ENCODE results near the gene EXOSC5.

EXOSC5 gene

DNA sequence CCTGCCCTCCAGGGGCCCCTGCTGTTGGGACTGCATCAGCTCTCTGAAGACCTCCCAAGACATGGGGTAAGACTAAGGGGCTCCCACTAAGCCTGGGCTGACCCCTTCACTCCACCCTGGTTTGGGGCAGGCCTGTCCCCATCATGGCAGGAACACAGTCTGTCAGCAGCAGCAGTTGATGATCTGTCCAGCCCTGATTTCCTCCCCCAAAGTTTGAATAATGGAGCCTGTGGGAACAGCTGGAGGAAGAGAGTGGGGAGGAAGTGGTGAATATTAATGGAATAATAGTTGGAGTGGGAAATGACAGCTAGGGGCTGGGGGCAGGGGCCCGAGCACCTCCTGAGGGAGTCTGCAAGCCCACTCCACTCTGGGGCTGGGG lies 31.3 kb upstream of the EXOSC5 start:
- DNase-seq (ENCODE audit: low read depth, low spot score) = no peak
- peak overlapping the region; percentile 49 for H3K4me3 ChIP-seq
- peak overlapping the region; percentile 15; the same call in 1 of the 2 replicates for H3K27ac ChIP-seq
- TF ChIP-seq POLR2AphosphoS5 (IDR thresholded peaks at IDR 0.05; ENCODE audit: borderline replicate concordance, low read depth, low read length) (no peak), FOXP2 (optimal IDR thresholded peaks at IDR 0.05; ENCODE audit: control extremely low read depth, extremely low read length, insufficient read depth) (no peak), EZH2 (IDR thresholded peaks at IDR 0.05) (no peak)
- H3K9ac ChIP-seq (ENCODE audit: insufficient read length) = no peak overlapping the region
- no peaks in the 10 kb centered on the region for H3K9me3 ChIP-seq (ENCODE audit: low read depth, low read length)
- H3K36me3 ChIP-seq (ENCODE audit: insufficient read depth, low read length) = peaks cover 25% of the 10 kb centered on the region; the same call in 1 of the 2 replicates

DNA sequence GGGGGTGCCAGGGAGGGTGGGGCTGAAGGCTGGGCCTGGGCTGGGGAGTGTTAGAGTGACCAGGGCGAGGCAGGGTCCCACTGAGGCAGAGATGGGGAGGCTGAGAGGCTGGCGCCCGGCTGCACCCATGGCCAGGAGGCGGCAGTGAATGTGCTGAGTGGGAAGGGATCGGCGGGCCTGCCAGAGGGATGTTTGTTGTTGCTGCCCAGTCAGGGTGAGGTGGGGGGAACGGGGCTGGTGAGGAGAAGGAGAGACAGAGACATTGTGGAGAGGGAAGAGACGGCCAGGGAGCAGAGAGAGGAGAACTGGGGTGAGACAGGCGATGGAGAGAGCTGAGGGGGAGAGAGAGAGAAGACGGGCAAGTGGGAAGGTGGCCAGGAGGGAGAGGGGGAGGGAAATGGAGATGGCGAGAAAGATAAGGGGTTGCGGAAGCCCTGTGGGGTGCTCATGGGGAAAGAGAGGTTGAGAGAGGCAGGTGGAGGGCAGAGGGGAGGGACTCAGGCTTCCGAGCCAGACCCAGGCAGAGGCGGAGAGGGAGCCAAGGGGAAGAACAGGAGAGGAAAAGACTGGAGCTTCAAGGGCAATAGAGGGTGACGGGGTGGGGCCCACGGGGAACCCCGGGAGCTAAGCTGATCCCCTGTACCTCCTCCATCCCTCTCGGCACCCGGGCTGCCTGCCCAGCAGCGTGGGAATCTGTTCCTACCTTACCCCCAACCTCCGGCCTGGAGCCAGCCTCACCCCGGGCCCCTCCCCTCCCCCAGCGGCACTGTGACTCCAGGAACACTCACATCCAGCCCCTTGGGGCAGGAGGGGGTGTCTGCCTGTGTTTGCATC lies 30.7 kb upstream of the EXOSC5 start:
- Histone ChIP-seq H3K9me3 (ENCODE audit: low read depth, low read length) (no peaks in the 10 kb centered on the region), H3K9ac (ENCODE audit: insufficient read length) (no peak overlapping the region), H3K4me3 (peak overlapping the region; percentile 49), H3K27ac (0 out of 2 replicates have a peak overlapping the region, but pooled peaks have one; percentile 15), H3K36me3 (ENCODE audit: insufficient read depth, low read length) (peaks cover 19% of the 10 kb centered on the region; the same call in 1 of the 2 replicates)
- TF ChIP-seq POLR2AphosphoS5 (IDR thresholded peaks at IDR 0.05; ENCODE audit: borderline replicate concordance, low read depth, low read length) (no peak), FOXP2 (optimal IDR thresholded peaks at IDR 0.05; ENCODE audit: control extremely low read depth, extremely low read length, insufficient read depth) (no peak), EZH2 (IDR thresholded peaks at IDR 0.05) (no peak)
- no peak for DNase-seq (ENCODE audit: low read depth, low spot score)

DNA sequence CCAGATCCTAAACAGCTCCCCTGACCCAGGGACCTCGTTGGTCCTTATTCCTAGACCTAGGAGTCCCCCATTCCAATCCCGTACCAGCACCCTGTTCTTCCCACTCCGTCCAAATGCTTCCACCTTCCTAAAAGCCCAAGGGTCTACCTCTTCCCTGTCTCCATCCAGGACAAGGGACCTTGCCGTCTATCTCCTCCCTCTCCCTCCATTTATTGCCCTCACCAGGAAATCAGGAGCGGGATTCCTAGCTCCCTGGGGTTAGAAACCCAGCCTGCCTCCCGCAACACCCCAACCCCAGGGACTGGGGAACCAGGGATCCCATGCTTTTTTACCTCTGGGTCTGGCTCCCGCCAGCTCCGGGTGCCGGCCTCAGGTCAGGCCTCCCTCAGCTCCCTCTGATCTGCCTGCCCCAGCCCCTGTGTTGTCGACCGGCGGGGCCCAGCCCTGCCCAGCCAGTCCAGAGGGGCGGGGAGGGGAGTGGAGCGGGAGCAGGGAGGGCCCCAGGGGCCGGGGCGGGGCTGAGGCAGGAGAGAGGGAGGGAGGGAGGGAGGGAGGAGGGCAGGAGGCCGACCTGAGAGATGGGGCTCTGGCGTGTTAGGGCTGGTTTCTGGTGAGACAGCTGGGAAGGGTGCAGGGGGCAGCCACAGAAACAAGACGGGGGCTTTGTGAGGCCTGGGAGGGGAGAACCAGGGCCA lies 29.9 kb upstream of the EXOSC5 start, which contains the start of gene B3GNT8:
B3GNT8 (minus strand) TSS at position 423 of the 695 bp plus-strand sequence. CDS start 596 bp downstream, outside the sequence.
- no peak within 1 kb of the TSS for H3K27ac ChIP-seq
- no peaks in the 10 kb centered on the region for H3K9me3 ChIP-seq (ENCODE audit: low read depth, low read length)
- H3K36me3 ChIP-seq (ENCODE audit: insufficient read depth, low read length) = peaks cover 11% of the 10 kb centered on the region; the same call in 1 of the 2 replicates
- TF ChIP-seq EZH2 (IDR thresholded peaks at IDR 0.05) = no peak
- 0 out of 2 replicates have a peak, but pooled peaks have one; percentile 35 for TF ChIP-seq POLR2AphosphoS5 (IDR thresholded peaks at IDR 0.05; ENCODE audit: borderline replicate concordance, low read depth, low read length)
- no peak for DNase-seq (ENCODE audit: low read depth, low spot score)
- peak within 1 kb of the TSS; percentile 49 for H3K4me3 ChIP-seq
- peak within 1 kb of the TSS; percentile 53 for H3K9ac ChIP-seq (ENCODE audit: insufficient read length)

DNA sequence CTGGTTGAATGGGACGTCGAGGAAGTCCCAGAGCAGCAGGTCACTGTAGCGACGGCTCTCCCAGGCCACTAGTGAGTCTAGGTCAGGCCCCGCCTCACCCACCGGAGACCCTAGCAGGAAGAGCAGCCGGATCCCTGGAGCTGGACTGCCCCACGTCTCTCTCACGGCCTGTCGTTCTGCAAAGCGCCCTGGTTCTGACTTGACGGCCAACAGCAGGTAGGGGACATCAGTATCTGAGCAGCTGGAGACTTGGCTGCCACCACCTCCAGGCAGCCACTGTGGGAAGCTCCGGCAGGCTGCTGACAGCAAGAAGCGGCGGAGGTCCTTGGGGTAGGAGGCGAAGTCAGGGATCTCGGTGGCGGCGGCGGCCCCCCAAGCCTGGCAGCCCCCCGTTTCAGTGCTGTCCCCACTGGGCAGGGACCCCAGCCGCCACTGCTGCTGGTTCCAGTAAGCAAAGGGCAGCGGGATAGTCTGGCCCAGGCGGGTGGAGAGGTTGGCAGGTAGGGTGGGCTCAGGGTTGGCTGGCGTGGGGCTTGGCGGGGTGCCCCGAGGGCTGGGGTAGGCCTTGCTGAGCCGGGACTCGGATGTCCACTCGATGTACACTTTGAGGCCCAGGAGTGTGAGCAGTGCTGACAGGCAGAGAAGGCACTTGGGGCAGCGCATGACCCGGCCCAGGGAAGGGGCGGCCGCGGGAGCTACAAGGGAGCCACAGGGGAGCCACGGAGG lies 29.1 kb upstream of the EXOSC5 start:
- no peak overlapping the region for H3K9ac ChIP-seq (ENCODE audit: insufficient read length)
- peaks cover 5% of the 10 kb centered on the region; the same call in 1 of the 2 replicates for H3K36me3 ChIP-seq (ENCODE audit: insufficient read depth, low read length)
- no peak overlapping the region for H3K27ac ChIP-seq
- DNase-seq (ENCODE audit: low read depth, low spot score) = no peak
- no peaks in the 10 kb centered on the region for H3K9me3 ChIP-seq (ENCODE audit: low read depth, low read length)
- no peak overlapping the region for H3K4me3 ChIP-seq
- TF ChIP-seq FOXP2 (optimal IDR thresholded peaks at IDR 0.05; ENCODE audit: control extremely low read depth, extremely low read length, insufficient read depth) = no peak
- no peak for TF ChIP-seq POLR2AphosphoS5 (IDR thresholded peaks at IDR 0.05; ENCODE audit: borderline replicate concordance, low read depth, low read length)
- no peak for TF ChIP-seq EZH2 (IDR thresholded peaks at IDR 0.05)

DNA sequence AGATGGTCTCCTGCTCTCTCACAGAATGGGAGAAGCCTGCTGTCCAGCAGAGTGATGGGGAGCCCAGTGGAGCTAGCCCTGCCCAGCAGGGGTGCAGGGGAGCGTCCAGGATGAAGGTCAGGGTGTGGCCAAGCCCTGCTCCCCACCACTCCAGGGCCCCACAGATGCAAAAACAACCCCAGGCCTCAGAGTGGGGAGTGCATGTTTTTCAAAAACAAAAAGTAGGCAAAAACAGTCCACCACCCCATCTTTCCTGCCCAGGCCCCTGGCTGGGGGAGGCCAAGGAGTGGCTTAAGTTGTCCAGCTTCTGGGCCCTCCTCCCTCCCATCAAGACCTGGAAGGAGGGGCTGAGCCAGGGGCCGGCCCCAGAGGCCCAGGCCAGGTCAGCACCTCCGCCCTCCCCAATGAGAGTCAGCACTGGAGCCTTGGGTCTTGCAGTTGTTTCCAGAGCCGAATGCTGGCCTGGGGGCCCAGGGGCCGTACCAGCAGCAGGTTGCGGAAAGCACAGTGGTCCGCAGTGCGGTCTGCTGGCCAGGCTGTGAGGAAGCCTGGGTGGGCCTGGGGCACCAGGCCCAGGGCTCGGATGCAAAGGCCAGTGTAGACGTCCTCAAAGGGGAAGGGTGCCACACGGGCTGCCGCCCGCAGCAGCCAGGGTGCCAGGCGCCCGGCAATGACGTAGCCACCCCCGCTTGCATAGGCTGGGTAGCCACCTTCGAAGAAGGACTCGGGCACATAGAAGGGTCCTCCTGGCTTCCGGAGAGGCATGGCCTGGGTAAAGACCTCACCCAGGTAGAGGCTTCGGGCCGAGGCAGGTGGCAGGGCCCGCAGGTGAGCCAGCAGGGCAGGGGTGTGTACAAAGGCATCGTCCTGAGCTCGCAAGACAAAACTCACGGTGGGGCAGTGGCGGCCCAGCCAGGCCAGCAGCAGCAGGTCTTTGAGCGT lies 28.3 kb upstream of the EXOSC5 start:
- no peaks in the 10 kb centered on the region for H3K9me3 ChIP-seq (ENCODE audit: low read depth, low read length)
- no peak overlapping the region for H3K9ac ChIP-seq (ENCODE audit: insufficient read length)
- H3K36me3 ChIP-seq (ENCODE audit: insufficient read depth, low read length) = no peaks in the 10 kb centered on the region
- DNase-seq (ENCODE audit: low read depth, low spot score) = no peak
- TF ChIP-seq POLR2AphosphoS5 (IDR thresholded peaks at IDR 0.05; ENCODE audit: borderline replicate concordance, low read depth, low read length) (no peak), EZH2 (IDR thresholded peaks at IDR 0.05) (no peak), FOXP2 (optimal IDR thresholded peaks at IDR 0.05; ENCODE audit: control extremely low read depth, extremely low read length, insufficient read depth) (no peak)
- H3K27ac ChIP-seq = no peak overlapping the region
- no peak overlapping the region for H3K4me3 ChIP-seq

DNA sequence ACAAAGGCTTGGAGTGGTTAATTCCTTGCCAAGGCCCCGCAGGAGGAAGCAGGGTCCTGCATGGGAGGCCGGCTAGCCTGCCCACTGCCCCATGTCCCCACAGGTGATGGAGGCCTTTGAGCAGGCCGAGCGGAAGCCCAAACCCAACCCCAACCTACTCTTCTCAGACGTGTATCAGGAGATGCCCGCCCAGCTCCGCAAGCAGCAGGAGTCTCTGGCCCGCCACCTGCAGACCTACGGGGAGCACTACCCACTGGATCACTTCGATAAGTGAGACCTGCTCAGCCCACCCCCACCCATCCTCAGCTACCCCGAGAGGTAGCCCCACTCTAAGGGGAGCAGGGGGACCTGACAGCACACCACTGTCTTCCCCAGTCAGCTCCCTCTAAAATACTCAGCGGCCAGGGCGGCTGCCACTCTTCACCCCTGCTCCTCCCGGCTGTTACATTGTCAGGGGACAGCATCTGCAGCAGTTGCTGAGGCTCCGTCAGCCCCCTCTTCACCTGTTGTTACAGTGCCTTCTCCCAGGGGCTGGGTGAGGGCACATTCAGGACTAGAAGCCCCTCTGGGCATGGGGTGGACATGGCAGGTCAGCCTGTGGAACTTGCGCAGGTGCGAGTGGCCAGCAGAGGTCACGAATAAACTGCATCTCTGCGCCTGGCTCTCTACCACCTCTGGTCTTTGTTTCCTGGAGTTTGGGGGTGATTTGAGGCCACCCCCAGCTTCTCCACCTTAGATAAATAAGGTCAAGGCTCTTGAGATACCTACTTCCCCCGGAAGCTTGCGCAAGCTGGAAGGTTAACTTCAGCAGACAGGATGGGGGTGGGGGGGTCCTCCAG lies 27.4 kb upstream of the EXOSC5 start:
- TF ChIP-seq POLR2AphosphoS5 (IDR thresholded peaks at IDR 0.05; ENCODE audit: borderline replicate concordance, low read depth, low read length) (no peak), FOXP2 (optimal IDR thresholded peaks at IDR 0.05; ENCODE audit: control extremely low read depth, extremely low read length, insufficient read depth) (no peak), EZH2 (IDR thresholded peaks at IDR 0.05) (no peak)
- H3K4me3 ChIP-seq = no peak overlapping the region
- no peaks in the 10 kb centered on the region; the same call in 1 of the 2 replicates for H3K36me3 ChIP-seq (ENCODE audit: insufficient read depth, low read length)
- DNase-seq (ENCODE audit: low read depth, low spot score) = no peak
- H3K9me3 ChIP-seq (ENCODE audit: low read depth, low read length) = no peaks in the 10 kb centered on the region
- no peak overlapping the region for H3K9ac ChIP-seq (ENCODE audit: insufficient read length)
- no peak overlapping the region for H3K27ac ChIP-seq

Data from SK-N-MC (cell line).